ENCODE measurements around the gene CMYA5. TPM values are rescaled to one million over a fixed set of nuclear protein-coding genes. Genes with fewer than 3 reads are reported as not detected.

Gene CMYA5
- total RNA-seq, 2 experiments from 2014 or later: 0.12 to 0.21 TPM

DNA sequence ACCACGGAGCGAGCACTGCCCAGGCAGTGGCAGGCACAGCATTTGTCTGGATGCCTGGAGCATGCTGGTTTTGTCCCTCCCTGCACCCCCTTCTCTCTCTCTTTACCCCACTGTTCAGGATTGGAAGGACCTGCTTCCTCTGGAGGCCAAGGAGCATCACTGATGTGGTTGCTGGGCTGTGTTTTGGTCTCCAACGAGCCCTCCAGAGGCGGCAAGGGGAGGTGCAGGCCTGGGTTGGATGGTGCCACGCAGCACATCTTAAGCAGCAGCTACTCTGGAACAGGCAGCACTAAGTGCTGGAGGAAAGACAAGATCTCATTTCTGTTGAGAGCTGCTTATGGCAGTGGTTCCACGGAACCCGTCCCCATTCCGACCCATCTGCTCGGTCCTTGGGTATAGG, 139.6 kb downstream of the CMYA5 start:
- Mint-ChIP-seq H3K4me1 (no peaks in the 10 kb centered on the region), H3K27me3 (peaks cover 29% of the 10 kb centered on the region), H3K4me3 (no peak overlapping the region), H3K36me3 (no peaks in the 10 kb centered on the region), H3K9me3 (ENCODE audit: low read depth) (no peaks in the 10 kb centered on the region), H3K27ac (no peak overlapping the region)
- CTCF ChIA-PET: interaction anchor here (1.0 kb wide), 1 partner anchor 16 kb away, joined by 3 read pairs; no protein-coding TSS in a partner anchor
- DNase-seq: no peak
- no peak for ATAC-seq

DNA sequence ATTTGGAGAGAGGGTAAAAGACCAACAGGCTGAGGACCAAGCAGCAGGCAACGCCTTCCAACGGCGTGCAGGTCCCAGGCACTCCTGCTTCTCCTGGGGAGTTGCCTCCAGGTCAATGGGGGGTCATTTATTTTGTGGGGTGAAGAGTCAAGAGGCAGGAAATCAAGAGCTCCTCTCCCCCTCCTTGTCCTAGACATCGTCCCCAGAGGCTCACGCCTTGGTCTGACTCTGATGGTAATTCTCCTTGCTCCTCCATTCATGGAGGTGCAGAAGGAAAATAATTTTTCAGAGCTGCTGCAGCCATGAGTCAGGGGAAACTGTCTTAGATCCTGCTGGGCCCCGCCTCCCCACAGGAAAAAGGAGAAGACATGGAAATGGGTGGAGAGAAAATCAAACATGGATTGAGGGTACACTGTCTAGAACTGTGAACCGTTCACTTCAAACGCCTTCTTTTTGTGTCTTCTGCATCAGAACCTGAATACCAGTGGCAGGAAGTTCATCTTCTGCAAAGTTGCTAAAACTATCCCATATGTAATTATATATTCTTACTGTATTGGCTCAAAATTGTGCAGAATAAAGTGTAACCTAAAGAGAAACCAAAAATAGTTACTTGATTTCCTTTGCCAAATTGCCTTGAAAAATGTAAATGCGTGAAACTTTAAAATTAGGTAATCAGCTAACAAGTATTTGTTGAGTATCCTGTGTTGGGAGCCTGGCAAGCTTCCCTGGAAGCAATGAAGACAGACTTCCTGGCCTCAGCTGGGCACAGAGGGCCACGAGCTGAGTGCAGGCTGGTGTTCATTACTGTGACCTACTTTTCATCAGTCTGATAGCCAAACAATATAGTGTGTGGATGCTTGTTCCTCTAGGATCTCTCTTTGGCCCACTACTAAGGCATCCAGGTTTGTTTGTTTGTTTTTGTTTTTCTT, 142.0 kb downstream of the CMYA5 start:
- Mint-ChIP-seq H3K4me3 (no peak overlapping the region), H3K27ac (no peak overlapping the region), H3K9me3 (ENCODE audit: low read depth) (no peaks in the 10 kb centered on the region), H3K27me3 (peaks cover 17% of the 10 kb centered on the region), H3K36me3 (no peaks in the 10 kb centered on the region), H3K4me1 (no peaks in the 10 kb centered on the region)
- CTCF ChIA-PET: interaction anchor here (0.7 to 1.6 kb wide), 2 partner anchors 26 to 352 kb away, joined by 3 to 4 read pairs; no protein-coding TSS in a partner anchor
- DNase-seq: no peak
- no peak for ATAC-seq

DNA sequence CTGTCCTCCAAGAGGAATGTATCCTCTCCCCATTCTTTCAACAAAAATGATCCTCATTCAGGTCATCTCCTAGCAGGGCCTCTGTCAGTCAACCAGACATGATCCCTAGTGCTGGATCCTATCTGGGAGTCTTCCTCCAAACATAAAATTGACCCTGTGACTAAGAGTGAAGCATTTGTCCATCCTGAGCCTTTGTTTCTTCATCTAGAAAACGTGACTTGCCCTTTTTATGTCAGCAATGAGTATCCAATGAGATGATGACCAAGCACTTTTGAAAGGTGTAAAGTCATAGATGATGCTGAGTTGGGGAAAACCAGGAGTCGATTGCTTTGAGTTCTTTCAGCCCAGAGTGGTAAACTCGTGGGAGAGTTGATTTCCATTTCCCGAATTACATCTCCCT, 143.3 kb downstream of the CMYA5 start:
- no peak overlapping the region for H3K27ac Mint-ChIP-seq
- no peaks in the 10 kb centered on the region for H3K4me1 Mint-ChIP-seq
- CTCF ChIA-PET: no interaction called here
- H3K9me3 Mint-ChIP-seq (ENCODE audit: low read depth): no peaks in the 10 kb centered on the region
- H3K27me3 Mint-ChIP-seq: peaks cover 17% of the 10 kb centered on the region
- no peak for ATAC-seq
- DNase-seq: no peak
- H3K4me3 Mint-ChIP-seq: no peak overlapping the region
- no peaks in the 10 kb centered on the region for H3K36me3 Mint-ChIP-seq

DNA sequence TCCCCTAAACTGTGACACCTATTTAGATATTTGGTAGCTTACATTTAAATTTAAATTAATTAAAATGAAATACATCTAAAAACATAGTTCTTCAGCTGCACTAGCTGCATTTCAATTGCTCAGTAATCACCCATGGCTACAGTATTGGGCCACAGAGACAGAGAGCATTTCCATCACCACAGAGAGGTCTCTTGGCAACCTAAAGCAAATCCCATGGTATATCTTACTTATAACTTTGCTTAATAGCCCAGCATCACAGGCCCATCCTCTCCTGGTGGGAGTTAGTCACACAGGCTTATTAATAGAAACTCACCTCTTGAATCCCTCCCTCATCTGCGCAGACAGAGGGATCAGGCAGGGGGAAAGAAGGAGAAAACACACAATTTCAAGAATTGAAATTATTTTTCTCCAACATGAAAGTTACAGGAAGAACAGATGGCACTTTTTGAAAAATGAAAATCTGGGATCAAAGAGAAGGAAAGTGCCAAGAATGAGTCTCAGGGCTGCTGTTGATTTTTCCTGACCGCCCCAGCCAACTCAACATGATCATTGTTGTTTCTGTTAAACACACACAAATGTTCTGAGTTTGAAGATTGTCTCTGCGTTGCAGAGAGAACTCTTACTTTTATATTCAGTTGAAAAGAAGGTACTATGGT, 144.6 kb downstream of the CMYA5 start:
- CTCF ChIA-PET: no interaction called here
- DNase-seq (no peak), ATAC-seq (no peak)
- Mint-ChIP-seq H3K27me3 (peaks cover 15% of the 10 kb centered on the region), H3K36me3 (no peaks in the 10 kb centered on the region), H3K9me3 (ENCODE audit: low read depth) (no peaks in the 10 kb centered on the region), H3K4me1 (no peaks in the 10 kb centered on the region), H3K4me3 (no peak overlapping the region), H3K27ac (no peak overlapping the region)

DNA sequence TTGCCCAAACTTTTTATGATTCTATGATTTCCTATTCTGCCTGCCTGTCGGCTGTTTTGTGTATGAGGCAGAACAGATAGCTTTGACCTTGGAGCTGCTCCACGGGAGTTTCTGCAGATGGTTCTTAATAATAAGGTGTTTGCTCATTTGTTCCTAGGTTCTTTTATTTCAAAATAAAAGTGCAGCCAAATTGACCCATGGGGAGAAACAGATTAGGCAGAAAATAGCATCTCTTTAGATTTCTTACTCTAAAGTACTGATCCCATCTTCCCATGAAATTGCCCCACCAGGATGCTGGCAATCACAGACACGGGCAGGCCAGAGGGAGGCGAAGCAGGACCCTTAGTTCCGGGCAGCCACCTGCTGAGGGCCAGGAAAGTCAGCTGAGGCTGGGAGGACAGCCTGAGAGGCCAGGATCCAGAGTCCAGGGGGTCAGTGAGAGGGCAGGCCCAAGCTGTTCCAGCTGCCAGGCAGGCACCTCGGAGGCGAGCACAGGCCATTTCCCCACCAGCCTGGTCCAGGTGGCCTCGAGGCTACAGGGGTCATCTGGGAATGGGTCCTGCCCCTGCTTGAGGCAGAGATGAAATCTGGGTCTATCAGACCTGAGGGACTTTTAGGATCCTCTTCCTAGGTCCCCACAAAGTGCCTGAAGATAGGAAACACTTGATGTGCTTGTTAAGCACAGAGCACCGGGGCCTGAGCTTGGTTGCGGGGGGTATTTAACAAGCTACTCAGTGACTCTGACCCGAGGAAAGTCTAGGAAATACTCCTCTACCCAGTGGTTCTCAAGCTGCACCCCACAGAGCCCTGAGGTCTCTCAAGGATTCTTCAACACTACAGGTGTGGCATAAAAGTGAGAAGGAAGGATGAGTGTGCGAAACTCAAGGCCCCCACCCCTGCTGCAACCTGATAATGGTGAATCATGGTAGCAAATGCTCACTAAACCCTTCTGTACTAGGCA, 145.4 kb downstream of the CMYA5 start:
- Mint-ChIP-seq H3K9me3 (ENCODE audit: low read depth) (no peaks in the 10 kb centered on the region), H3K4me1 (no peaks in the 10 kb centered on the region), H3K27ac (no peak overlapping the region), H3K36me3 (no peaks in the 10 kb centered on the region), H3K4me3 (no peak overlapping the region), H3K27me3 (peaks cover 16% of the 10 kb centered on the region)
- CTCF ChIA-PET: interaction anchor here (0.6 kb wide), 1 partner anchor 282 kb away, joined by 3 read pairs; no protein-coding TSS in a partner anchor
- no peak for ATAC-seq
- DNase-seq: no peak

DNA sequence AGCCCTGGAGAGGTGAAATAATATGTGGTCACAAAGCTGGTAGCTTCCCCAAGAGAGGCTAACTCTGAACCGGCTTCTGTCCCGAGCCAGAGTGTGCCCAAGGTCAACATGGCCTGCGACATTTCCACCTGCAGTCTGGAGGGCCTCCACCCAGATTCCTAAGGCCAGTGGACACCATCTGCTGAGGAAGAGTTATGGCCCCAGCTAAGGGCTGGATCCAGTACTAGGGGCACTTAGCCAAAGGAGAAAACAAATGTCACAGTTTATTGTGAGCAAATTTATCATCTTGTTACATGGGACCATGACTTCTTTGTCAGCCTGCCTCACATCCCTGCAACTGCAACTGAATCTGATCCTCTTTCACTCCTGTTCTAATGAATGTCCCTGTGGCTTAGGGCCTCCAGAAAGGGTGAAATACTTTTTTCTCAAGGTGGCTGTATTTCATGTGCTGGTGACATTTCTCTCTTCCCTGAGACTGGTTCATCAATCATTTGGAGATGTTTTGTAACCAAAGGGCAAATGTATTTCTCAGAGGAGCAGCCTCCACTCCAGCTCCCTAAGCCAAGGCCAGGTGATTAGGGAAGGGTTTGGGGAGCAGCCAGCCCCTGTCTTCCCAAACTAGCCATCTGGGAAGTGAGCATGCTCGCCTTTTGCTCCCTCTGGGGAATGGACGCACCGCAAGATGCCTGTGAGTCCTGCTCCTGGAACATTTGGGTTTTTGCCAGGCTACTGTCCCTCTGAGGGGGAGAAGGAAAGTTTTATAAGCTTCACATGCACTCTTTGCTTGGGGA, 148.3 kb downstream of the CMYA5 start:
- ATAC-seq (no peak), DNase-seq (no peak)
- Mint-ChIP-seq H3K4me3 (no peak overlapping the region), H3K36me3 (no peaks in the 10 kb centered on the region), H3K9me3 (ENCODE audit: low read depth) (no peaks in the 10 kb centered on the region), H3K4me1 (no peaks in the 10 kb centered on the region), H3K27ac (no peak overlapping the region), H3K27me3 (peaks cover 23% of the 10 kb centered on the region)
- CTCF ChIA-PET: no interaction called here

DNA sequence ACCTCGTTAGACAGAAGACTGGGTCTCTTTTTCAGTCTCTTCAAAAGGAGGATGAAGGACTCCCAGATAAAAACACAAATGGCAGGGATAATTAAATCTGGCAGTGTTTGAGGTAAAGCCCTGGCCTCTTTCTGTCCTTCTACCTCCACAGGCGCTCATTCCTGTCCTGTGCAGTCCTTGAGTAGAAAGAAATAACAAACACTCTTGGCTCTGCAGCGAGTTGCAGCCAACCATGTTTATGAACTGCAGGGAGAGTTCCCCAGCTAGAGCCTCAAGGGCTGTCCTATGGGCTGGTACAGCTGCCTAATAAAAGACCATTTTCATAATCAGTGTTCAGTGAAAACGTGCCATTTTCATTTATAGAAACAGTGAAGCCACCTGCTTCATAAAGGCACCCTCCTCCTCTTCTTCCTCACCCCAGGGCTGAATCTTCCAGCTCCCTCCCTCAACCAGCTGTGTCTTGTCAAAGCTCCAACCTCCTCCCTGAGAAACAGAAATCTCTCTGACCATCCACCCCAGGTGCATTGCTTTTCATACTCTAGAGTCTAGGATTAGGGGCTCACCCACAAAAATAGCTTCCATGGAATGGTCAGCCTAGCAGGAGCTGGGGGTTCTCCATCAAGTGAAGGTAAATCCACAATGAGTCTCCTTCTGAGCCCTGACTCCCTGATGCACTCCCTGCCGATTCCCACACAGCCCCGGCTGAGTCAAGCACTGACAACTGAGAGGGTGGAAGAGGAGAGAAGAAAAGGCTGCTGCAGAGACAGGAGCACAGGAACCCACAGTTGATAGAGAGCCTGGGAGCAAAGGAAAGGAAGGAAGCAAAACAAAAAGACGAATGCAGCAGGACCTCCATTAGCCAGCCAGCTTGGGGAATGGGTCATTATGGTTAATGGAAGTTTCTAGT, 150.7 kb downstream of the CMYA5 start:
- CTCF ChIA-PET: interaction anchor here (2.4 kb wide), 1 partner anchor 18 kb away, joined by 14 read pairs; no protein-coding TSS in a partner anchor
- Mint-ChIP-seq H3K4me3 (no peak overlapping the region), H3K9me3 (ENCODE audit: low read depth) (no peaks in the 10 kb centered on the region), H3K36me3 (peaks cover 1% of the 10 kb centered on the region), H3K27me3 (peaks cover 22% of the 10 kb centered on the region), H3K27ac (no peak overlapping the region), H3K4me1 (peaks cover 10% of the 10 kb centered on the region)
- ATAC-seq: no peak
- no peak for DNase-seq

DNA sequence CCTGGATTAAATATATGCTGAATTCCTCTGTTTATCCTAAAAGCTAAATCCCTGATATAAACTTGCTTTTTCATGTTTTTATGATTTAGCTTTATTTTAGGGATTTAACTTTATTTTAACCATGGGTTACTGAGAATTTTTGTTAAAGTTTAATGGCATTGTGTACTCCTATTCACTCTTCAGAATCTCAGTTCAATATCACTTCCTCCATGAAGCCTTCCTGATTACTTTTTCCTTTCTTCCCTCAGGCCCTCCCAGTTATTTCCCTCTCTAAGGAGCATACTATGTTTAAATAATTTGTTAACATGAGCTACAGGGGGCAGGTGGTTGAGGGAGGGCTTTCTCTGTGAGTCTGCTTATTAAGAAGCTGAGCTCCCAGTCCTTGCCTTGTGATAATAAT, 151.5 kb downstream of the CMYA5 start:
- Mint-ChIP-seq H3K36me3 (peaks cover 1% of the 10 kb centered on the region), H3K4me1 (peaks cover 18% of the 10 kb centered on the region)

DNA sequence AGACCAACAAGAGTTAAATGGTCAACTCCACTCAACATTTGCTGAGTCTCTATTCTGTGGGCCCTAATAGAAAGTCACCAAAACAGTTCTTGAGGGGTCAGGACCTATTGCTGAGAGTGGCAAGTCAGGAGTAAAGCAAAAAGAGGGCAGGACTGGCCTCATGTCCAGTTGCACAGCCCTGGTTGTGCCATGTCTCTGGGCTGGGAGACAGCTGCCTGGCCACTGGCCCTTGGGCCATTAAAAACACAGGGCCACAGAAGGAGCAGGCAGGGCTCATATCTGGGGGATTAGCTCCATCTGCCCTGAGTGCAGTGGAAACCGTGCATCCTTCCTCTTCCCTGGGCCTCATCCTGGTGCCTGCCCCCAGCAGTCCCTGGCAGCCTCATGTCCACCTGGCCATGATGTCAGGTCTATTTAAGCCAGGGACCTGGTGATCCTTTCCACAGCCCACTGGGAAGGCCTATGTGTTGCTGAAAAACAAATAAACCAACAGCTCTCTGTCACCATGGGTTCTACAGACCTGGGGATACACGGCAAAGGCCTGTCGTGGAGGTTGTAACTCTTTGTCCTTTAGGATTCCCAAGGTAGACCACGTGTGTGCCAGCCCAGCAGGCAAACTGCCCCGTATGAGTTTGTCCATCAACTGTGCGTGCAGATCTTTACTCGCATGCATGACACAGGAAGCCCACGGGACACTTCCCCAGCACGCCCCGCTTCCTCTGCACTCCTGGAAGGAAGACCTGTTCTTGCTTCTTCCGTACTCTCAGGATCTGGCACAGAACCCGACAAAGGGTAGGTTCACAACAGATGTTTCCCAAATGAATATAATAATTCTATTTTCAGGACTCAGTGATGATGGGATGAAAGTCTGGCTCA, 152.6 kb downstream of the CMYA5 start:
- ATAC-seq (no peak), DNase-seq (no peak)
- H3K27ac Mint-ChIP-seq: no peak overlapping the region
- no peaks in the 10 kb centered on the region for H3K9me3 Mint-ChIP-seq (ENCODE audit: low read depth)
- CTCF ChIA-PET: interaction anchor here (1.1 to 2.4 kb wide), 2 partner anchors 16 to 140 kb away, joined by 3 to 14 read pairs; no protein-coding TSS in a partner anchor
- H3K36me3 Mint-ChIP-seq: peaks cover 1% of the 10 kb centered on the region
- no peak overlapping the region for H3K4me3 Mint-ChIP-seq
- peaks cover 22% of the 10 kb centered on the region for H3K27me3 Mint-ChIP-seq
- peaks cover 26% of the 10 kb centered on the region for H3K4me1 Mint-ChIP-seq

More for the DNA sequence above, 151.5 kb downstream of the CMYA5 start:
- Mint-ChIP-seq H3K27me3 (peaks cover 22% of the 10 kb centered on the region), H3K4me3 (no peak overlapping the region), H3K27ac (no peak overlapping the region), H3K9me3 (ENCODE audit: low read depth) (no peaks in the 10 kb centered on the region)
- ATAC-seq (no peak), DNase-seq (no peak)
- CTCF ChIA-PET: interaction anchor here (2.4 kb wide), 1 partner anchor 17 kb away, joined by 14 read pairs; no protein-coding TSS in a partner anchor

DNA sequence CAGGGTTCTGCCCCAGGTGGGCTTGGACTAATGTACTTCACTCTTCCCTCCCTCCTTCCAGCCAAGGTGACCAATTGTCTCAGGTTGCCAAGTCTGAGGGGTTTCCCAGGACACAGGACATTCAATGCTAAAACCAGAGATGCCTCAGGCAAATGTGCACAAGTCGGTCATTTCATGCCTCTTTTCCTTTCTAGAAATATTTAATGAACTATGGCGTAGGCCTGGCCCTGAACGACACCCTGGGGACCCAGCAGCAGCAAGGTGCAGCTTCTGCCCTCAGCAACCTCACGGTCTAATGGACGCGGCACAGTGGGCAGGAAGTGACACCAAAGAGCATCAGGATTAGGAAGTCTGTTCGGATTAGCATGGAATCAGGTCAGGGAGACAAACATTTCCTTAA, 153.4 kb downstream of the CMYA5 start:
- ATAC-seq (no peak), DNase-seq (no peak)
- CTCF ChIA-PET: interaction anchor here (1.1 kb wide), 1 partner anchor 140 kb away, joined by 3 read pairs; no protein-coding TSS in a partner anchor
- Mint-ChIP-seq H3K27me3 (peaks cover 27% of the 10 kb centered on the region), H3K9me3 (ENCODE audit: low read depth) (no peaks in the 10 kb centered on the region), H3K27ac (no peak overlapping the region), H3K4me3 (no peak overlapping the region), H3K4me1 (peaks cover 33% of the 10 kb centered on the region), H3K36me3 (peaks cover 1% of the 10 kb centered on the region)
